Astrocyte (in vitro differentiated cells and primary cell): Measurements from ENCODE around the gene PCDHB9.
"Not testable (repeated sequence)": the region's sequence is repeated elsewhere in the genome, so short reads cannot be mapped to it uniquely, and the experiment has no call there.

Experiments
- CTCF ChIP-seq: IDR thresholded peaks from 2 replicates; pipeline ENCODE4 v1.5.1; 2011; ENCODE audit warnings: low read depth, mild to moderate bottlenecking, inconsistent platforms, low read length, moderate library complexity; ENCODE audit not compliant: insufficient read depth
- EZH2 ChIP-seq: IDR thresholded peaks from 2 replicates; pipeline ENCODE4 v1.6.1; 2012; ENCODE audit warnings: mild to moderate bottlenecking, low read length, inconsistent platforms; ENCODE audit not compliant: insufficient read depth

- TF ChIP-seq CTCF, EZH2: not testable (repeated sequence)
Observed at GRCh38 chr5:141179371-141179770, 7.6 kb upstream of the PCDHB9 start.
